ENCODE measurements around the gene FGF3.
"Not testable (repeated sequence)": the region's sequence is repeated elsewhere in the genome, so short reads cannot be mapped to it uniquely, and the experiment has no call there.

The FGF3 gene

GRCh38 chr11:69765498-69765995, 53.7 kb downstream of the FGF3 start:
- DNase-seq (ENCODE audit: low spot score), result no peak

DNA sequence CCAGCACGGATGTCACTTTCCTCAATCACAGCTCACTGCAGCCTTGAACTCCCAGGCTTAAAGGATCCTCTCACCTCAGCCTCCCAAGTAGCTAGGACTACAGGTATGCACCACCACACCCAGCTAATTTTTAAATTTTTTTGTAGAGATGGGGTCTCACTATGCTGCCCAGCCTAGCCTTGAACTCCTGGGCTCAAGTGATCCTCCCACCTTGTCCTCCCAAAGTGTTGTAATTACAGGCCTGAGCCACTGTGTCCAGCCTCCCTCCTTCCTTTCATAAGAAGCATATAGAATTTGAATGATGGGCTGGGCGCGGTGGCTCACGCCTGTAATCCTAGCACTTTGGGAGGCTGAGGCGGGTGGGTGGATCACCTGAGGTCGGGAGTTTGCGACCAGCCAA, 54.3 kb downstream of the FGF3 start:
- DNase-seq (ENCODE audit: low spot score), result not testable (repeated sequence)

DNA sequence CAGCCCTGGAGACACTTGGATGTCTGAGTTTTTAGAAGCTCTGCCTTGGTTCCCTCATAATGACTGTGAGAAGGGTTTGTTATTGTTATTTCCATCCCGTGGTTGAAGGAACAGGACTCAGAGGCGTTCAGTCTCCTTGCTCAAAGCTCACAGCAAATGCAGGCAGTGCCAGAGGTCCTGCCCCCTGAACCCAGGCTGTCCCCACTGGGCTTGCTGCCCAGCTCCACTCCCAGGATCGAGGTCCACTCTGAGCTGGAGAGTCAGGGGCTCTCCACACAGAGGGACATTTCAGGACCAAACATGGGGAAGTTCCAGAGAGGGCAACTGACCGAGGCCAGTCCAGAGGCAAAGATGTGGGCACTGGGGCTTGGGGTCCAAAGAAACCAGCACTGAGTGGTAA, 58.9 kb downstream of the FGF3 start:
- DNase-seq (ENCODE audit: low spot score), result no peak
